ENCODE measurements around the gene TMEM144. TPM values are rescaled to one million over a fixed set of nuclear protein-coding genes. Genes with fewer than 3 reads are reported as not detected.
"Not testable (repeated sequence)": the region's sequence is repeated elsewhere in the genome, so short reads cannot be mapped to it uniquely, and the experiment has no call there.

Gene TMEM144
- total and polyA plus RNA-seq, 2 experiments from 2014 or later, result 1.6 to 2.4 TPM

DNA sequence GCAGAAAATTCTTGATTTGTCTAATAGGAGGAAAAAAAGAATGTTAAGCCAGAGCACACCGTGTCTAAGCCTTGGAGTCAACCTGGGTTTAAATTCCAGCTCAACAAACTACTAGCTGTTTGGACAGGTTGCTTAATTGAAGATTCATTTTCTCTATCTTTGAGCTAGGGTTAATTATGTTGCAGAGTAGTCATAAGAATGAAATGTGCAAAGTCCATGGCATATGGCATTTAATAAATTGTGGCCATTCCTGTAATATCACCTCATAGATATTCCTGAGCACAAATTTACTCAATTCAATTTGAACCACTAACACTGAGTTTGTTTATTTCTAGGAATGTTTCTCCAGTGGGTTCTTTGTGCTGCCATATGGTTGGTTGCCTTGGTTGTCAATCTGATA, 4.6 kb downstream of the TMEM144 start:
- in situ Hi-C loops (cut with MboI), result no loop called here
- Histone ChIP-seq H3K9me3 (ENCODE audit: low read depth) (no peaks in the 10 kb centered on the region), H3K9me2 (ENCODE audit: insufficient read depth) (no peaks in the 10 kb centered on the region), H4K20me1 (ENCODE audit: insufficient read depth) (no peaks in the 10 kb centered on the region), H3K79me2 (ENCODE audit: insufficient read depth) (no peaks in the 10 kb centered on the region), H3K27ac (no peak overlapping the region), H3K36me3 (ENCODE audit: low read depth) (no peaks in the 10 kb centered on the region), H3F3A (ENCODE audit: insufficient read depth) (0 out of 2 replicates have a peak, but pooled peaks cover 2% of the 10 kb centered on the region), H2AFZ (no peak overlapping the region), H3K9ac (no peak overlapping the region), H3K4me1 (ENCODE audit: insufficient read depth) (peaks cover 8% of the 10 kb centered on the region; the same call in 1 of the 2 replicates), H3K4me3 (no peak overlapping the region), H3K27me3 (replicated peaks; ENCODE audit: insufficient read depth) (no peaks in the 10 kb centered on the region), H3K4me2 (ENCODE audit: unreplicated experiment) (no peak overlapping the region)
- DNase-seq, result no peak
- 37 to 62% methylated on average over 1 of the region's 1 CpG for WGBS, 2 experiments (ENCODE audit: low coverage in 1 of 2, low lambda C conversion rate in 2 of 2, missing lambda C conversion rate in 2 of 2)
- TF ChIP-seq EZH2phosphoT487 (IDR thresholded peaks at IDR 0.05; ENCODE audit: insufficient read depth, low read depth) (no peak), EZH2 (IDR thresholded peaks at IDR 0.05; ENCODE audit: insufficient read depth, poor library complexity, severe bottlenecking) (no peak)

DNA sequence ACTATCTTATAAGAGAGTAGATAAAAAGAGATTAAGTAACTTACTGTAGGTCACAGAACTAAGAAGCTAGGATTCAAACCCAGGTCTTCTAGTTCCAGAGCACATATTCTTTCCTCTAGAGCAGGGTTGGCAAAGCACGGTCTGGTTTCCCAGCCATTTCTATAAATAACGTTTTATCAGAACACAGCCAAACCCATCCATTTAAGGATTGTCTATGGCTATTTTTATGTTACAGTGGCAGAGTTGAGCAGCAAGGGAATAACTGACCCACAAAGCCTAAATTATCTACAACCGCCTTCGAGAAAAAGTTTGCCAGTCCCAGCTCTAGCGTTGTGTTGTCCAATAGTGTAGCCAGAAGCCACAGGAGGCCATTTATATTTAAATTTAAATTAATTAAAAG, 7.5 kb downstream of the TMEM144 start:
- Histone ChIP-seq H4K20me1 (ENCODE audit: insufficient read depth) (no peaks in the 10 kb centered on the region), H3K4me2 (ENCODE audit: unreplicated experiment) (no peak overlapping the region), H3K36me3 (ENCODE audit: low read depth) (no peaks in the 10 kb centered on the region), H3K27me3 (replicated peaks; ENCODE audit: insufficient read depth) (no peaks in the 10 kb centered on the region), H3K9ac (no peak overlapping the region), H3K27ac (no peak overlapping the region), H3F3A (ENCODE audit: insufficient read depth) (no peaks in the 10 kb centered on the region), H3K9me2 (ENCODE audit: insufficient read depth) (no peaks in the 10 kb centered on the region), H3K79me2 (ENCODE audit: insufficient read depth) (no peaks in the 10 kb centered on the region), H3K4me3 (no peak overlapping the region), H3K9me3 (ENCODE audit: low read depth) (no peaks in the 10 kb centered on the region), H2AFZ (no peak overlapping the region), H3K4me1 (ENCODE audit: insufficient read depth) (no peaks in the 10 kb centered on the region)
- DNase-seq, result no peak
- no peak for TF ChIP-seq EZH2 (IDR thresholded peaks at IDR 0.05; ENCODE audit: insufficient read depth, poor library complexity, severe bottlenecking)
- no peak for TF ChIP-seq EZH2phosphoT487 (IDR thresholded peaks at IDR 0.05; ENCODE audit: insufficient read depth, low read depth)
- 85 to 89% methylated on average over 5 of the region's 5 CpGs for WGBS, 2 experiments (ENCODE audit: low coverage in 1 of 2, low lambda C conversion rate in 2 of 2, missing lambda C conversion rate in 2 of 2)
- in situ Hi-C loops (cut with MboI), result no loop called here

DNA sequence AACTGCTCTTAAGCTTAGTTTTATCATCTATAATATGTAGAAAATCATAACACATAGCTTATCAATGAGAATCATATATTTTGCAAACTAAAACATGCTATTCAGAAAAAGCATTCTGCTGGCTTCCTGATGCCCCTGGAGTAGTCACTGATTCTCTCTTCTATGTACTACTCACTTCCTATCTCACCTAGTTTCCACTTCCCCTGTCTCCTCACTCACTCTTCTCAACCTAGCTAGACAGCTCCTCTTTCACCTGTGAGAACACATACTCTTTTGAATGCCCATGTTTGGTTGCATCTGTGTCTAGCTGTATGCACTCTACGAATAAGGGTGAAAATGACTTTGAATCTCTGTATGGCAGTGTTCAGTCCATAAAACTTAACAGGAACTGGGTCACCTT, 9.3 kb downstream of the TMEM144 start:
- Histone ChIP-seq H3K4me2 (ENCODE audit: unreplicated experiment) (no peak overlapping the region), H3K9me3 (ENCODE audit: low read depth) (no peaks in the 10 kb centered on the region), H3K36me3 (ENCODE audit: low read depth) (no peaks in the 10 kb centered on the region), H3K9ac (no peak overlapping the region), H3F3A (ENCODE audit: insufficient read depth) (no peaks in the 10 kb centered on the region), H3K9me2 (ENCODE audit: insufficient read depth) (no peaks in the 10 kb centered on the region), H3K27ac (no peak overlapping the region), H2AFZ (no peak overlapping the region), H3K4me1 (ENCODE audit: insufficient read depth) (no peaks in the 10 kb centered on the region), H3K79me2 (ENCODE audit: insufficient read depth) (no peaks in the 10 kb centered on the region), H4K20me1 (ENCODE audit: insufficient read depth) (no peaks in the 10 kb centered on the region), H3K27me3 (replicated peaks; ENCODE audit: insufficient read depth) (no peaks in the 10 kb centered on the region), H3K4me3 (no peak overlapping the region)
- in situ Hi-C loops (cut with MboI), result no loop called here
- DNase-seq, result no peak
- TF ChIP-seq EZH2phosphoT487 (IDR thresholded peaks at IDR 0.05; ENCODE audit: insufficient read depth, low read depth) (no peak), EZH2 (IDR thresholded peaks at IDR 0.05; ENCODE audit: insufficient read depth, poor library complexity, severe bottlenecking) (no peak)
- 90 to 96% methylated on average over 1 of the region's 1 CpG for WGBS, 2 experiments (ENCODE audit: low coverage in 1 of 2, low lambda C conversion rate in 2 of 2, missing lambda C conversion rate in 2 of 2)

GRCh38 chr4:158224318-158224717, 14.0 kb downstream of the TMEM144 start:
- H3K36me3 ChIP-seq (ENCODE audit: low read depth); H3K79me2 ChIP-seq (ENCODE audit: insufficient read depth); H3K4me2 ChIP-seq (ENCODE audit: unreplicated experiment); H3K4me1 ChIP-seq (ENCODE audit: insufficient read depth); H3K27ac ChIP-seq; H3F3A ChIP-seq (ENCODE audit: insufficient read depth); H3K9ac ChIP-seq; H3K9me3 ChIP-seq (ENCODE audit: low read depth); DNase-seq; H3K27me3 ChIP-seq (replicated peaks; ENCODE audit: insufficient read depth); in situ Hi-C loops (cut with MboI); H2AFZ ChIP-seq; H4K20me1 ChIP-seq (ENCODE audit: insufficient read depth); H3K9me2 ChIP-seq (ENCODE audit: insufficient read depth); H3K4me3 ChIP-seq: not testable (repeated sequence)
- WGBS, 2 experiments (ENCODE audit: low coverage in 1 of 2, low lambda C conversion rate in 2 of 2, missing lambda C conversion rate in 2 of 2), result 96 to 98% methylated on average over 4 of the region's 4 CpGs

- H3F3A ChIP-seq (ENCODE audit: insufficient read depth); H3K4me1 ChIP-seq (ENCODE audit: insufficient read depth); H3K27me3 ChIP-seq (replicated peaks; ENCODE audit: insufficient read depth); H4K20me1 ChIP-seq (ENCODE audit: insufficient read depth); H3K9me3 ChIP-seq (ENCODE audit: low read depth); H3K4me3 ChIP-seq; H2AFZ ChIP-seq; DNase-seq; in situ Hi-C loops (cut with MboI); H3K27ac ChIP-seq; H3K36me3 ChIP-seq (ENCODE audit: low read depth); H3K79me2 ChIP-seq (ENCODE audit: insufficient read depth); H3K4me2 ChIP-seq (ENCODE audit: unreplicated experiment); H3K9ac ChIP-seq; H3K9me2 ChIP-seq (ENCODE audit: insufficient read depth): not testable (repeated sequence)
- WGBS, 2 experiments (ENCODE audit: low coverage in 1 of 2, low lambda C conversion rate in 2 of 2, missing lambda C conversion rate in 2 of 2), result 77 to 82% methylated on average over 2 of the region's 2 CpGs
Measured at GRCh38 chr4:158224999-158225398, 14.7 kb downstream of the TMEM144 start.

- H3K4me2 ChIP-seq (ENCODE audit: unreplicated experiment); H3K4me1 ChIP-seq (ENCODE audit: insufficient read depth); H3K4me3 ChIP-seq; in situ Hi-C loops (cut with MboI); H3F3A ChIP-seq (ENCODE audit: insufficient read depth); H3K9ac ChIP-seq; H3K9me2 ChIP-seq (ENCODE audit: insufficient read depth); H3K79me2 ChIP-seq (ENCODE audit: insufficient read depth); DNase-seq; H3K27me3 ChIP-seq (replicated peaks; ENCODE audit: insufficient read depth); H4K20me1 ChIP-seq (ENCODE audit: insufficient read depth); H3K9me3 ChIP-seq (ENCODE audit: low read depth); H2AFZ ChIP-seq; H3K27ac ChIP-seq; H3K36me3 ChIP-seq (ENCODE audit: low read depth): not testable (repeated sequence)
- 77 to 78% methylated on average over 5 of the region's 5 CpGs for WGBS, 2 experiments (ENCODE audit: low coverage in 1 of 2, low lambda C conversion rate in 2 of 2, missing lambda C conversion rate in 2 of 2)
Measured at GRCh38 chr4:158227880-158228279, 17.6 kb downstream of the TMEM144 start.

DNA sequence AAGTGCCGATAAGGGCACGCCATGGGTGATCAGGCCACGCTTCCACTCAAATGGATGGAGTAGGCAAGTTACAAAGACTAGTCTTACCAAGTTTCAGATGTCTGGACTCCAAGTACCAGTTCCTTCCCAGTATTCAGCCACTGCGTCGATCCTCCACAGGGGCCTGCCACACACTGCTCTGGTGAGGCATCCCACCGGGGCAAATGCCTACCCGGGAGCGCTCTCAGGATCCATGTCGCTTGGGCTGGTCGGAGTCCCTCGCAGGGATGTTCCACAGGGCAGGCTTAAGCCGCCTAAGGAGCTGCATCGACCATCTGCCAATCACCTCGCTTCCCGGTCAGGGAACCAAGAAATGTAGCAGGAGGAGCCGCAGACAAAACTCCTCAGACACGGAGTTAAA, 18.1 kb downstream of the TMEM144 start:
- H3K9me3 ChIP-seq (ENCODE audit: low read depth); H3K27me3 ChIP-seq (replicated peaks; ENCODE audit: insufficient read depth); H3K79me2 ChIP-seq (ENCODE audit: insufficient read depth); H3K9me2 ChIP-seq (ENCODE audit: insufficient read depth); H3K36me3 ChIP-seq (ENCODE audit: low read depth); H3K9ac ChIP-seq; DNase-seq; H3K4me1 ChIP-seq (ENCODE audit: insufficient read depth); H4K20me1 ChIP-seq (ENCODE audit: insufficient read depth); H3F3A ChIP-seq (ENCODE audit: insufficient read depth); H3K27ac ChIP-seq; H3K4me2 ChIP-seq (ENCODE audit: unreplicated experiment); H3K4me3 ChIP-seq; in situ Hi-C loops (cut with MboI); H2AFZ ChIP-seq: not testable (repeated sequence)
- 92% methylated on average over 16 to 17 of the region's 17 CpGs for WGBS, 2 experiments (ENCODE audit: low coverage in 1 of 2, low lambda C conversion rate in 2 of 2, missing lambda C conversion rate in 2 of 2)

Data from GM23248 (cell line).